Stimulated activated effector memory CD8-positive, alpha-beta T cell treated with anti-CD3 and anti-CD28 coated beads, Interleukin-12 subunit alpha, Interleukin-12 subunit beta, amount 100 ng/mL, for 72 hours (primary cell): ENCODE data around the gene CBX3.
A peak's percentile ranks its signal among the peaks of the same experiment; 100 is the strongest.
"Not testable (repeated sequence)": the region's sequence is repeated elsewhere in the genome, so short reads cannot be mapped to it uniquely, and the experiment has no call there.

Source experiments
- ATAC-seq: fragments of 150-1000 bp; cut with Tn5 transposase; 2 replicates; pipeline ENCODE4 v1.10.0; 2021
- DNase-seq, 2 donors: peaks; one replicate each; pipeline ENCODE4 v3.0.0; 2021 to 2022; ENCODE audit warnings: low spot score in 2 of 2
- H3K27ac Mint-ChIP-seq: one replicate; pipeline ENCODE4 v1.8.0; 2022; ENCODE audit warnings: mild to moderate bottlenecking, mixed read lengths
- H3K36me3 Mint-ChIP-seq: one replicate; pipeline ENCODE4 v1.8.0; 2022; ENCODE audit warnings: mild to moderate bottlenecking, mixed read lengths
- H3K4me1 Mint-ChIP-seq: one replicate; pipeline ENCODE4 v1.8.0; 2022; ENCODE audit warnings: mixed read lengths
- H3K4me3 Mint-ChIP-seq: one replicate; pipeline ENCODE4 v1.8.0; 2022; ENCODE audit warnings: mild to moderate bottlenecking, mixed read lengths
- H3K9me3 Mint-ChIP-seq: one replicate; pipeline ENCODE4 v1.8.0; 2022; ENCODE audit warnings: mixed read lengths

The CBX3 gene

GRCh38 chr7:26181474-26182227, 19.9 kb upstream of the CBX3 start:
- no peak overlapping the region for H3K4me3 Mint-ChIP-seq
- peaks cover 69% of the 10 kb centered on the region for H3K4me1 Mint-ChIP-seq
- DNase-seq (no peak), ATAC-seq (no peak)
- peak overlapping the region; percentile 57 for H3K27ac Mint-ChIP-seq
- no peaks in the 10 kb centered on the region for H3K9me3 Mint-ChIP-seq
- H3K36me3 Mint-ChIP-seq = peaks cover 87% of the 10 kb centered on the region

GRCh38 chr7:26182283-26182682, 19.3 kb upstream of the CBX3 start:
- Mint-ChIP-seq H3K36me3 (peaks cover 94% of the 10 kb centered on the region), H3K4me1 (peaks cover 71% of the 10 kb centered on the region), H3K27ac (peak overlapping the region; percentile 57), H3K4me3 (no peak overlapping the region), H3K9me3 (no peaks in the 10 kb centered on the region)
- DNase-seq (peak in 1 of 2 donors; percentile 48), ATAC-seq (no peak)

GRCh38 chr7:26182706-26183105, 18.8 kb upstream of the CBX3 start:
- DNase-seq (peak in 1 of 2 donors; percentile 52), ATAC-seq (no peak)
- Mint-ChIP-seq H3K9me3 (no peaks in the 10 kb centered on the region), H3K27ac (peak overlapping the region; percentile 57), H3K36me3 (peaks cover 96% of the 10 kb centered on the region), H3K4me1 (peaks cover 71% of the 10 kb centered on the region), H3K4me3 (no peak overlapping the region)

DNA sequence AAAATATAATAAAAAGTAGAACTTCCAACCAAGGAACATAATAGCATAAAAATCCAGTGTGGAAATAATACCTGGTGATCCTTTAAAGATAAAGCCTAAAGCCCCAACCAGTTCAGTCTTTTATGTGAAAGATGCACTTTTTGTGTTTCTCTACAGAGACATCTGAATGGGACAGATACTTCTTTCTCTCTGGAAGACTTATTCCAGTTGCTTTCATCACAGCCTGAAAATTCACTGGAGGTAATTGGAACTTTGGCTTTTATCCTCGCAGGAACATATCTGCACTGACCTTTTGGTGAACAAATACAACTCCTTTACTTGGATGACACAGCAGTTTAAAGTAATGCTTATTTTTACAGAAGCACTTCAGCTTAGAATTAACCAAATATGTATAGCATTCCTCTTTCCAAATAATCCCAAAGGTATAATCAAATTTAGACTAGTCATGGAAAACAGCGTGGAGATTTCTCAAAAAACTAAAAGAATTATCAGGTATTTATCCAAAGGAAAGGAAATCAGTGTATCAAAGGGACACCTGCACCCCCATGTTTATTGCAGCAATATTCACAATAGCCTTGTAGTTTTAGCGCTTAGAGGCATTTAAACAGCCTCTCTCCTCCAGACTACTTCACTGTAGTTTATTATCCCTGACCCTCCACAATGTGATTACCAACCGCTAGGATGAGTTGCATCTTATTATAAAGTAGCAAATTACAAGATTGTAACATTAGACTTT, 17.8 kb upstream of the CBX3 start:
- Mint-ChIP-seq H3K27ac (peak overlapping the region; percentile 63), H3K4me3 (no peak overlapping the region), H3K4me1 (peaks cover 72% of the 10 kb centered on the region), H3K9me3 (no peaks in the 10 kb centered on the region), H3K36me3 (peaks cover 99% of the 10 kb centered on the region)
- DNase-seq = peak in 1 of 2 donors; percentile 44
- no peak for ATAC-seq

DNA sequence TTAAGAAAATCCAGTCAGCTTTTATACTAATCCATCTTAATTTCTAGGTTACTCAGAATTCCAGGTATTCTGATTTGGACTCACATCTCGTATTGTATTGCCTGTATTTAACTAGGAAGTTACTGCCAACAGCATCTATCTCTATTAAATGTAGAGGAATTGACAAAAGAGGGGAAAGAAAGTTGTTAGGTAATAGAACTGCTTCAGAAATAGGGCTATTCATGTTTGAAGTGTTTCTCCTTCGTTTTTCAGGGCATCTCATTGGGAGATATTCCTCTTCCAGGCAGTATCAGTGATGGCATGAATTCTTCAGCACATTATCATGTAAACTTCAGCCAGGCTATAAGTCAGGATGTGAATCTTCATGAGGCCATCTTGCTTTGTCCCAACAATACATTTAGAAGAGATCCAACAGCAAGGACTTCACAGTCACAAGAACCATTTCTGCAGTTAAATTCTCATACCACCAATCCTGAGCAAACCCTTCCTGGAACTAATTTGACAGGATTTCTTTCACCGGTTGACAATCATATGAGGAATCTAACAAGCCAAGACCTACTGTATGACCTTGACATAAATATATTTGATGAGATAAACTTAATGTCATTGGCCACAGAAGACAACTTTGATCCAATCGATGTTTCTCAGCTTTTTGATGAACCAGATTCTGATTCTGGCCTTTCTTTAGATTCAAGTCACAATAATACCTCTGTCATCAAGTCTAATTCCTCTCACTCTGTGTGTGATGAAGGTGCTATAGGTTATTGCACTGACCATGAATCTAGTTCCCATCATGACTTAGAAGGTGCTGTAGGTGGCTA, 17.1 kb upstream of the CBX3 start:
- DNase-seq (peak in 1 of 2 donors; percentile 42), ATAC-seq (peak; percentile 4)
- peak overlapping the region; percentile 63 for H3K27ac Mint-ChIP-seq
- H3K4me1 Mint-ChIP-seq = peaks cover 75% of the 10 kb centered on the region
- H3K4me3 Mint-ChIP-seq, H3K9me3 Mint-ChIP-seq: not testable (repeated sequence)
- peaks cover 99% of the 10 kb centered on the region for H3K36me3 Mint-ChIP-seq

DNA sequence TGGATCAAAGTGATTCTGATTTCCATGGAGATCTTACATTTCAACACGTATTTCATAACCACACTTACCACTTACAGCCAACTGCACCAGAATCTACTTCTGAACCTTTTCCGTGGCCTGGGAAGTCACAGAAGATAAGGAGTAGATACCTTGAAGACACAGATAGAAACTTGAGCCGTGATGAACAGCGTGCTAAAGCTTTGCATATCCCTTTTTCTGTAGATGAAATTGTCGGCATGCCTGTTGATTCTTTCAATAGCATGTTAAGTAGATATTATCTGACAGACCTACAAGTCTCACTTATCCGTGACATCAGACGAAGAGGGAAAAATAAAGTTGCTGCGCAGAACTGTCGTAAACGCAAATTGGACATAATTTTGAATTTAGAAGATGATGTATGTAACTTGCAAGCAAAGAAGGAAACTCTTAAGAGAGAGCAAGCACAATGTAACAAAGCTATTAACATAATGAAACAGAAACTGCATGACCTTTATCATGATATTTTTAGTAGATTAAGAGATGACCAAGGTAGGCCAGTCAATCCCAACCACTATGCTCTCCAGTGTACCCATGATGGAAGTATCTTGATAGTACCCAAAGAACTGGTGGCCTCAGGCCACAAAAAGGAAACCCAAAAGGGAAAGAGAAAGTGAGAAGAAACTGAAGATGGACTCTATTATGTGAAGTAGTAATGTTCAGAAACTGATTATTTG, 16.3 kb upstream of the CBX3 start:
- Mint-ChIP-seq H3K9me3 (no peaks in the 10 kb centered on the region), H3K4me3 (no peak overlapping the region), H3K4me1 (peaks cover 70% of the 10 kb centered on the region), H3K36me3 (peaks cover 99% of the 10 kb centered on the region), H3K27ac (peak overlapping the region; percentile 63)
- DNase-seq = peak in 1 of 2 donors; percentile 50
- ATAC-seq = peak; percentile 35

DNA sequence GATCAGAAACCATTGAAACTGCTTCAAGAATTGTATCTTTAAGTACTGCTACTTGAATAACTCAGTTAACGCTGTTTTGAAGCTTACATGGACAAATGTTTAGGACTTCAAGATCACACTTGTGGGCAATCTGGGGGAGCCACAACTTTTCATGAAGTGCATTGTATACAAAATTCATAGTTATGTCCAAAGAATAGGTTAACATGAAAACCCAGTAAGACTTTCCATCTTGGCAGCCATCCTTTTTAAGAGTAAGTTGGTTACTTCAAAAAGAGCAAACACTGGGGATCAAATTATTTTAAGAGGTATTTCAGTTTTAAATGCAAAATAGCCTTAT, 15.7 kb upstream of the CBX3 start:
- Mint-ChIP-seq H3K36me3 (peaks cover 99% of the 10 kb centered on the region), H3K4me3 (no peak overlapping the region)

DNA sequence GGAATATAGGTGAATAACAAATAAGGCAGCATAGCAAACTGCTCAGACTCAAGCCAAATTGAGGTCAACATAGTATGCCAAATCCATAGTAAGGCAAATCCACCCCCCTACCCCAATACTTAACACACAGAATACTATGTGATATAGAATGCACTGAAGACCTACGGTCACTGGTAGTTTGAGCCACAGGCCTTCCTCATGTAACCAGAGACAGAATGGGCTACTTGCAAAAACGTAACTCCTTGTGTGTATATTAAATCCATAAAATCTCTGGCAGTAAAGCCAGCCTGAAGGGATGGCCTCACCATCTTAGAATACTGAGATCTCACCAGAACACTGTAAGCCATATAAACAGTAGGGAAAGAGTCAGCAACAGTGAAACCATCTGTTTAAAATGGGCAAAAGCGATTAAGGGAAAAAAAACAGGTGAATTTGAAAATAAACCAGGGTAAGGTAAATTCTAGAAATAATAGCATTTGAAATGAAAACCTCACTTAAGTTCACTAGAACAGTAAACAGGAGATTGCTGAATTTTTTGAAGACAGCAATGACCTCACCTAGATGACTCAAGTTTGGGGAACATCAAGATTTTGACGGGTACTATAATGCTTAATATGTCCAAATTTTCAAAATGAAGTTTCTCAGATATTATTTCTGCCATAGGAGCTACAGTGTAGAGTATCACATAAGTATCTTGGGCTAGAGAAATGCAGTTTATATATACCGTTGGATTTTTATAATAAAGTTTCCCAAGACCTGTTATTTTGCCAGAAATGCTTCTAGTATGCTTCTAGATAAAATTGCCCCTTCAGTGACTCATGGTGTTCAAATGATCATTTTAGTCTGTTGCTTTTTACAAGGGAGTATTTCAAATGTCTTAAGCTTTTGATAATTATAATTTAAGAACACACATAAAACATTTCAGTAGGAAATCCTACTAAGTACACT, 14.9 kb upstream of the CBX3 start:
- H3K4me3 Mint-ChIP-seq = no peak overlapping the region
- peaks cover 68% of the 10 kb centered on the region for H3K4me1 Mint-ChIP-seq
- peaks cover 99% of the 10 kb centered on the region for H3K36me3 Mint-ChIP-seq
- no peak for DNase-seq
- peak overlapping the region; percentile 100 for H3K27ac Mint-ChIP-seq
- peak; percentile 36 for ATAC-seq
- H3K9me3 Mint-ChIP-seq = no peaks in the 10 kb centered on the region

More for the DNA sequence above, 15.7 kb upstream of the CBX3 start:
- ATAC-seq (no peak), DNase-seq (no peak)
- Mint-ChIP-seq H3K4me1 (peaks cover 70% of the 10 kb centered on the region), H3K9me3 (no peaks in the 10 kb centered on the region), H3K27ac (peak overlapping the region; percentile 63)

DNA sequence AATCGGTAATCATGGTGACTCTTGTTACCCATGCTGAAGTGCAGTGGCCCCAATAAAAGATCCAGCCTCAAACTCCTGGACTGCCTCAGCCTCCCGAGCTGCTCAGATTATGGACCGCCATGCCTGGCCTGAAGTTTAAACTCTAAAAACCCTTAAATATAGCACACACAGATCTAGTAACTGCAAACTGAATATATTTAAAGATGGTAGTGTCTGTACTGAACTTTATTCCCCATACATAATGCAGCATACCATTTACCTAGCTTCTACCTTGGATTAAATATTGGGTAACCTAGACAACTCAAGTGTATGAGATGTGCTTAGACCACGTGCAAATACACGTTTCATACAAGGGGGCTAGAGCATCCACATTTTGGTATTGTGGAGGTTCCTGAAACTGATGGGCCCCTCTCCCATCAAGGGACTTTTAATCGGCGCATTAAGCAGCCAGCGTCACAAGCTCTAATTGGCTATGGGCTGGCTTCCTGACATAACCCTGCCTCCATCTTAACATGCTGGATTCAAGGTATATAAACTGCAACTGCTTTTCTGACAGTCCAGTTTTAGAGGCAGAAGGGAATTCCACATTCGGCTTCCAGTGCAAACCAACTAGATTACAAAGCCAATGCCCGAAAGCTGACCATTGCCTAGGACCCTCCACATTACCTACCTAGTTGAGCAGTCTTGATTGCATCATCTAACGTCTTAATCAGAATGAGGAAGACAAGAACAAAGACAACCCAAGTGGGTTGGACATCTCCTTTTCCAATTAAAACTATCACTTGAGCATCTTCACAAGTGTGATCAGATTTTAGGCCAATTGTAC, 14.0 kb upstream of the CBX3 start:
- Mint-ChIP-seq H3K27ac (peak overlapping the region; percentile 100), H3K36me3 (peaks cover 100% of the 10 kb centered on the region), H3K9me3 (no peaks in the 10 kb centered on the region), H3K4me1 (peaks cover 73% of the 10 kb centered on the region), H3K4me3 (no peak overlapping the region)
- DNase-seq (no peak), ATAC-seq (peak; percentile 41)

DNA sequence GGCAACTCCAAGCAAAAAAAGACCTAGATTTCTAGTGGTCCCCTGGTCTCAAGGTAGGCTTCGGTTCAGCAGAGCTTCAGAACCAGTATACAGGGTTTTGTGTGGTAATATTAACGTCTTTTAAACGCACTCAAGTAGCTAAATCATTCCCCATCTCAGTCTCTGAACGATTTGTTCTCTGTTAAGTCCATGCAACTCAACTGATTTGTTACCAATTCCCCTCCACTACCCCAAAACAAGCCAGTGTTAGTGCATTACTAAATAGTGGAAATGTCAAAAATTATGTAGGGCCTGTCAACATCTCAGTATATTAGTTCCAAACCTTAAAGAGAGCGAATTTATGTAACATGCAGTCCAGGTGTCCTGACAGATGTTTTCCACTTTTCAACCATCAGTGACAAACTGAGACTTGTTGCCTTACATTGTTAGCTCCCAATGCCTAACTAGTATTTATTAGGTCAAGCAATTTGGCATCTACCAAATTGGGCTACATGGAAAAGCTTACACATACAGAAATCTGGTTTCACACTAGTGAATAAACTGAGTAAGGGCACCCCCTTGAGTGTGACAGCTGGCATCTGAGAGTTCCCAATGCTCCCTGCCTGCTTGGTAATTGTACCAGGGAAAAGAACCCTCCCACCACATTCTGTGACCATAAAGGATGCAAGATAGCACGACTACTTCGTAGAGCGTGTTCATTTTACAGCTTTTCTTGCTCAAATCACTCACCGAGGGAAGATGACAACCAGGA, 13.2 kb upstream of the CBX3 start:
- no peak overlapping the region for H3K4me3 Mint-ChIP-seq
- peaks cover 81% of the 10 kb centered on the region for H3K4me1 Mint-ChIP-seq
- DNase-seq (peak in 1 of 2 donors; percentile 51), ATAC-seq (peak; percentile 19)
- H3K27ac Mint-ChIP-seq = peak overlapping the region; percentile 100
- no peaks in the 10 kb centered on the region for H3K9me3 Mint-ChIP-seq
- peaks cover 100% of the 10 kb centered on the region for H3K36me3 Mint-ChIP-seq

- no peak for DNase-seq
- ATAC-seq = no peak
- H3K27ac Mint-ChIP-seq = peak overlapping the region; percentile 100
- no peak overlapping the region for H3K4me3 Mint-ChIP-seq
- no peaks in the 10 kb centered on the region for H3K9me3 Mint-ChIP-seq
- peaks cover 83% of the 10 kb centered on the region for H3K4me1 Mint-ChIP-seq
- peaks cover 100% of the 10 kb centered on the region for H3K36me3 Mint-ChIP-seq
These were observed 12.5 kb upstream of the CBX3 start for GRCh38 chr7:26188957-26189541.

DNA sequence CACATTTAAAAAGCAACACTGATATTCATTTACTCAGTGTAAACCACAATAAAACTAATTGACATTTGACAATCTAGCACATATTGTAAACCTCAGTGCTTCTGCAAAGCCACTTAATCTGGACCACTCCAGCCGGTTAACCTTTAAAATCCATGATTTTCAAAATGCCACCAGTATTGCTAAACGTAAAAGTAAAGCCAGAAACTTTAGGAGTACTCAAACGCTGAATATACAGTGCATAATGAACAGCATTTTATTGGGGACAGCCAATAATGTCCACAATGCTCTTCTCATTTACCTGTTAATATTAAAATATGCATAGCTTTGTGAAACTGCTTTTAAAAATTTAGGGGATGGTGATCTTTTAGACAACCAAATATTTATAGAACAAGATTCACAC, 11.8 kb upstream of the CBX3 start:
- ATAC-seq (no peak), DNase-seq (no peak)
- Mint-ChIP-seq H3K27ac (peak overlapping the region; percentile 100), H3K4me3 (no peak overlapping the region), H3K36me3 (peaks cover 100% of the 10 kb centered on the region), H3K4me1 (peaks cover 83% of the 10 kb centered on the region), H3K9me3 (no peaks in the 10 kb centered on the region)
